Middle frontal gyrus (tissue), 1 donor: Measurements from ENCODE around the gene GPR156.
"Not testable (repeated sequence)": the region's sequence is repeated elsewhere in the genome, so short reads cannot be mapped to it uniquely, and the experiment has no call there.

Experiments
- DNase-seq: peaks from one replicate; pipeline ENCODE4 v3.0.0-alpha.2; 2015; ENCODE audit warnings: low spot score; ENCODE audit errors: extremely low spot score

GPR156 gene

DNA sequence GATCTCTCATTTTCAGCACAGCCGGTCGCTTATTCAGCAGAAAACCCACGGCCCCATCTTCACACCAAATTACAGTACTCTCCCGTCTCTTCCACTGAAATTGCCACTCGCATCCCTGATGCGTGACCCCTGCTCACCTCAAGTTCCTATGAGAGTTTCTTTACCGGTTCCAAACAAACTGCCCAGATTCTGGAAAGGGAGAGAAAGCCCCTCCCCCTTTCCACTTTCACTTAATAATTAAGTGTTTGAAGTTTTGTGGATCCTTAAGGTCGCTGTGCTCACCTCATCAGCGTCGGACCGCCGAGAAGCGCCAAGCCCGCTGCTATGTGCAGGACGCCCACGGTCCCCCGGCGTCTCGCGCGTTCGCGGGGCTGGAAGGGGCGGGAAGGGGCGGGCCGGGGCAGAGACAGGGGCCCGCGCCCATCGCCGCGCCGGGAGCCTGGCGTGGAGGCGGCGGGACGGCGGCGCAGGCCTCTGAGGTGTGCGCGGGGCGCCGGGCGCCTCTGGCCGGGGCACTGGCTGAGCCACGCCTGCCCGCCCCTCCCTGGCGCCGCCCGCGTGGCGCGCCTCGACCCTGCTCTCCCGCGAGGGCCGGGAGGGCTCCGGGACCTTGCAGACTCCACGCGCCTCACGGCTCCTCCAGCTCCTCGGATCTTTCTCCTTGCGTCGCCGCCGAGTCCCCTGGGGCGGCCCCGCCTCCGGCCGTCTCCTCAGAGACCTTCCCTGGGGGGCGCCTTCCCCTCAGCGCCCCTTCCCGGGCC is at the start of gene GPR156:
Gene GPR156, minus strand, starts transcription at position 476 of the 761 bp plus-strand sequence. CDS start 41,124 bp downstream, outside the sequence.
- no peak for DNase-seq

- DNase-seq, result no peak
Measured at GRCh38 chr3:120332646-120333045, 47.6 kb upstream of the GPR156 start.

DNA sequence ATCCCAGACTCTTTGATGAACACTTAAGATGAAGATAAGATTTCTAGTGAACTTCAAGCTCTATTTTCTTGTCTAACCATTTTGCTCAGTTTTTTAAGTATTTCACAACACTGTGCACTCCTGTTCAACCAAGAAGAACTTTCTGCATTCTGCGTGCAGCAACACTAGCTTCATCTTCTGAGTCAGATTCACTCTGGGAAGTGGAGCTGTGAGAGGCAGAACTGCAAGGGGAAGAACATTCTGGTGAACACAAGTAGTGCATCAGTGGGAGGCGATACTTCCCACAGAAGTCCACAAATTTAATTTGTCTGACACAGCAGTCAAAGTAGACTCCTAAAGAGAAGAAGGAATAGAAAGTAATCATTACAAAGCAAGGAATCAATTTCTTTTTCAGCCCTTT is 46.1 kb upstream of the GPR156 start:
- DNase-seq, result no peak

DNA sequence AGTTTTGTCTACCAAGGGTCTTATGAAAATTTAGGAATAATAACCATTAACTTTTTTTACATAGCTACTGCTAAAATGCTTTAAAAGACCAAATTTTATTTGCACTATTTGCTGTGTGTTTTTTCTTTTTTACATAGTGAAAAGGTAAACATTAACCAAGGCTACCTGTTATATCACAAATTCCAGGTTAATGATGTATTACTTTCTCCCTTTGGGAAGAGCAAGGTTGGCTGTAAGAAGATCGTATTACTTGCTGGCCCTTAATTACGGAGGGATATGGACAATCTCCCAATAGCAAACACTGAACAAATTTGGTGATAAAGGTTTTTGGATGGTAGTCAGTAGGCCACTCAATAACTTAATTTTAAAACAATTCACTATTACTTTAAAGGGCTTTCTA is 41.8 kb upstream of the GPR156 start:
- no peak for DNase-seq

- DNase-seq, result no peak
Measured at GRCh38 chr3:120324190-120324589, 39.2 kb upstream of the GPR156 start.

DNA sequence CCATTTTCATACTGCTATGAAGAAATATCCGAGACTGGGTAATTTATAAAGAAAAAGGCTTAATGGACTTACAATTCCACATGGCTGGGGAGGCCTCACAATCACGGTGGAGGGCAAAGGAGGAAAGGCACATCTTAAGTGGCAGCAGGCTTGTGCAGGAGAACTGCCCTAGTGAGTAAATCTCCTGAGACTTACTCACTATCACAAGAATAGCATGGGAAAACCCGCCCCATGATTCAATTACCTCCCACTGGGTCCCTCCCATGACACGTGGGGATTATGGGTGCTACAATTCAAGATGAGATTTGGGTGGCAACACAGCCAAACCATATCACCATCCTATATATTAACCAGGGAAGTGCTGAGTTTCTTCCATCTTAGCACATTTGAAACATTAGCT is 38.7 kb upstream of the GPR156 start:
- DNase-seq, result not testable (repeated sequence)

- DNase-seq, result no peak
Measured at GRCh38 chr3:120311863-120312794, 27.1 kb upstream of the GPR156 start.

GRCh38 chr3:120306519-120307455 is 21.8 kb upstream of the GPR156 start:
- DNase-seq, result no peak

DNA sequence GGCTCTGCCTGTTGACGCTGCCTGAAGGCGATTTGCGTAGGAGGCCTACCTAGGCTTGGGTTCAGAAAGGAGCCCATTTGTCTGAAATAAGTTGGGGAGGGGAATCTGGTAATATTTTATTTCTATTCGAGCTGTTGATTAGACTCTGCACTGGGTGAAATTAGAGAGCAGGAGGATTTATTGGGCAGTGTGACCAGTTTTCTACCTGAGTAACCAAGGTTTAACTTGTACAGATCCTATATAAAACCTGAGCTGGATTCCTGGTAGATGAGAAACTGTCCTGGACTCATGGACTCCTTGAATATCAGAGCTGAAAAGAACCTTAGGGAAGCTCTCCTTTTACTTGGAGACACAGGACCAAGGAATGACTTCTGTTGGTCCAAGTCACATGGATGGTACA is 19.6 kb upstream of the GPR156 start:
- no peak for DNase-seq

- DNase-seq, result no peak
Measured at GRCh38 chr3:120302361-120302760, 17.3 kb upstream of the GPR156 start.

- no peak for DNase-seq
Measured at GRCh38 chr3:120300971-120301370, 15.9 kb upstream of the GPR156 start.

DNA sequence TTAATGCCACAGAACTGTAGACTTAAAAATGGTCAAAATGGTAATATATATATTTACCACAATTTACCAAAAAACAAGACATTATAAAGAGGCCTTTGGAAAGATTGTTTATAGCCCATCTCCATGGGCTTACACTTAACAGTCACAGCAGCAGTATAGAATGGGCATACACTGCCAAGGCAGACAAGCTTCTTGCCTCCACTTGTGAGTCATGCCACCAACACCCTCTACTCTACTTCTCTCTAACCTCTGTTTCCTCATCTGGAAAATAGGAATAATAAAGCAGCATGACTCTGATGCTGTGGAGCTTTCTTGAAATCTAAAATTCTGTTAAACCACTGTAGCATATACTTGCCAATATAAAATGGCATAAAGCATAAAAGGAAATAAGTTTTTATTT is 14.4 kb upstream of the GPR156 start:
- DNase-seq, result no peak

GRCh38 chr3:120298996-120299395 is 14.0 kb upstream of the GPR156 start:
- no peak for DNase-seq

DNA sequence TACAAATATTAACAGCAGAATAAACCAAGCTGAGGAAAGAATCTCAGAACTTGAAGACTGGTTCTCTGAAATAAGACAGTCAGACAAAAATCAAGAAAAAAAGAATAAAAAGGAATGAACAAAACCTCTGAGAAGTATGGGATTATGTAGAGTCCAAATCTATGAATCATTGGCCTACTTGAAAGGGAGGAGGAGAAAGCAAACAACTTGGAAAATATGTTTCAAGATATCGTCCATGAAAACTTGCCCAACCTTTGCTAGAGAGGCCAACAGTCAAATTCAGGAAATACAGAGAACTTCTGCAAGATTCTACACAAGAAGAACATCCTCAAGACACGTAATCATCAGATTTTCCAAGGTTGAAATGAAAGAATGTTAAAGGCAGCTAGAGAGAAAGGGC is 6.5 kb upstream of the GPR156 start:
- DNase-seq, result not testable (repeated sequence)

- no peak for DNase-seq
Measured at GRCh38 chr3:120289636-120290035, 4.6 kb upstream of the GPR156 start.

GRCh38 chr3:120286465-120286864 is 1.4 kb upstream of the GPR156 start:
- no peak for DNase-seq

DNA sequence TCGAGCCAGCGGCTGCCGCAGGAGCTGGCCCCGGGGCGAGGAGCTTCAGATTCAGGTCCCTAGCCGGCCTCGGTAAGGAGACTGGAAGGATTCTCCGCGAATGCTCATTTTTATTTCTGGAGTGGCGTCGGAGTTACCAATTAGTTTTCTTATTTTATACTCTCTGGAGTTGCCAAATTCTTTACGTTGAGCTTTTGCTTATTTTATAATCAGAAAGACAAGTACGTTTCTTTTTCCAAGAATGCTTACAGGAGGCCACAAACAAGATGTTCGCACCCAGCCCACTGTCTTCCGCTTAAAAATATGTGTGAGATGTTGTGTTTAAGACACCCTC is 453 bp upstream of the GPR156 start:
- DNase-seq, result no peak

- DNase-seq, result no peak
Measured at GRCh38 chr3:120281261-120281660, 3.8 kb downstream of the GPR156 start.

GRCh38 chr3:120280566-120280965 is 4.5 kb downstream of the GPR156 start:
- no peak for DNase-seq

GRCh38 chr3:120280026-120280425 is 5.0 kb downstream of the GPR156 start:
- no peak for DNase-seq

- DNase-seq, result no peak
Measured at GRCh38 chr3:120276767-120277166, 8.3 kb downstream of the GPR156 start.
